Brain microvascular endothelial cell (primary cell): ENCODE data around the gene PROB1.
"Not testable (repeated sequence)": the region's sequence is repeated elsewhere in the genome, so short reads cannot be mapped to it uniquely, and the experiment has no call there.

Experiments
- DNase-seq: peaks from one replicate; pipeline ENCODE4 v3.0.0-alpha.2; 2020
- H3K27ac ChIP-seq: fragments of 250-450 bp; sonication (Bioruptor Pico); 2 replicates; pipeline ENCODE4 v1.5.1; 2020; ENCODE audit warnings: mild to moderate bottlenecking, moderate library complexity
- H3K27me3 ChIP-seq: fragments of 250-450 bp; sonication (Bioruptor Pico); replicated peaks from 2 replicates; pipeline ENCODE4 v1.5.1; 2020; ENCODE audit warnings: mild to moderate bottlenecking
- H3K36me3 ChIP-seq: fragments of 250-450 bp; sonication (Bioruptor Pico); replicated peaks from 2 replicates; pipeline ENCODE4 v1.5.1; 2020; ENCODE audit warnings: mild to moderate bottlenecking
- H3K4me3 ChIP-seq: 2 replicates; pipeline ENCODE4 v1.5.1; 2011; ENCODE audit warnings: low read depth, mild to moderate bottlenecking, control low read depth, low read length, moderate library complexity
- in situ Hi-C: cut with HindIII; loops from 2 replicates; pipeline ENCODE4 v1.10.0; 2017; ENCODE audit warnings: low sequenced_read_pairs, low pct_ligation_motif_present
- TF ChIP-seq, protein P1 (sequence below): IDR thresholded peaks from 2 replicates; pipeline ENCODE4 v1.5.1; 2011; ENCODE audit warnings: low read depth, mild to moderate bottlenecking, moderate library complexity, low read length, control low read depth, inconsistent platforms; ENCODE audit errors: missing control alignments

PROB1 gene

DNA sequence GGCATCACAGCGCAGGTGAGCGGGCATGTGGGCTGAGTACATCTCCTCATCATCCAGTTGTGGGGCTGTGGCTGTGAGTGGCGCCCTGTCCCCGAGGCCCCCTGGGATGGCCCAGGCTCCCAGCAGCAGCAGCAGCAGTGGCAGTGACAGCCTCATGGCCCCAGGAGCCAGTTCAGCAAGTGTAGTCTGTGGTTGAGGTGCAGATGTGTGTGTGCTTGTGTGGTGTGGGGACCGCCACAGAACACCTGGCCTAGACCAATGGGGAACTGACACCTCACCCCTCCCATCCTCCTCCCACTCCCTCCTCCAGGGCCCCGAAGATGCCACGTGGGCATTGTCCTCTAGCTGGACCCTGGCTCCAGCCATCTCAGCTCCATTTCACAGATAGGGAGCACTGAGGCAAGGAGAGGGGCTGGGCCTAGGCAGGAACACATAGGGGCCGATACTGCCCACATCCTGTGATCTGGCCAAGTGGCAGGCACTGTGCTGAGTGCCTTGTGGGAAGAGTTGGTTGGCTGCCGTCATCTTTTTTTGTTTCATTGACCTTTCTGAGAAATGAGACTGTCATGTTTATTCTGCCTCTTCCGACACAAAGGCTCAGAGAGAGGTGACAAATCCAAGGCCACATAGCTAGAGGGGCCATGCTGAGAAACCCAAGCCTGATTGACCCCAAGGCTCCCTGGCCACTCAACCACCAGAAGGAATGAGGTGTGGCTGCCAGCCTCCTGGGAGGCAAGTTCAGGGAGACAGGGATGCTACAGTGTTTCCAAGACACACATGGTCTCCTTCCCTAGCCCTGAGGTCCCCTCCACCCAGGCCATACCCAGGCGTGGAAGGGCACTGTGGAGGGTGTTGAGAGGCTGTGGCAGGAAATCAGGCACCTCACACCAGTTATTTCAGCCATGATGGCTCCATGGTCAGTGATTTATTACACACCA lies 4.9 kb downstream of the PROB1 start, which contains the start of gene MZB1:
Gene MZB1, minus strand, starts transcription at position 213 of the 938 bp plus-strand sequence. Its CDS starts 57 bp downstream, at position 156.
- TF ChIP-seq, protein P1, sequence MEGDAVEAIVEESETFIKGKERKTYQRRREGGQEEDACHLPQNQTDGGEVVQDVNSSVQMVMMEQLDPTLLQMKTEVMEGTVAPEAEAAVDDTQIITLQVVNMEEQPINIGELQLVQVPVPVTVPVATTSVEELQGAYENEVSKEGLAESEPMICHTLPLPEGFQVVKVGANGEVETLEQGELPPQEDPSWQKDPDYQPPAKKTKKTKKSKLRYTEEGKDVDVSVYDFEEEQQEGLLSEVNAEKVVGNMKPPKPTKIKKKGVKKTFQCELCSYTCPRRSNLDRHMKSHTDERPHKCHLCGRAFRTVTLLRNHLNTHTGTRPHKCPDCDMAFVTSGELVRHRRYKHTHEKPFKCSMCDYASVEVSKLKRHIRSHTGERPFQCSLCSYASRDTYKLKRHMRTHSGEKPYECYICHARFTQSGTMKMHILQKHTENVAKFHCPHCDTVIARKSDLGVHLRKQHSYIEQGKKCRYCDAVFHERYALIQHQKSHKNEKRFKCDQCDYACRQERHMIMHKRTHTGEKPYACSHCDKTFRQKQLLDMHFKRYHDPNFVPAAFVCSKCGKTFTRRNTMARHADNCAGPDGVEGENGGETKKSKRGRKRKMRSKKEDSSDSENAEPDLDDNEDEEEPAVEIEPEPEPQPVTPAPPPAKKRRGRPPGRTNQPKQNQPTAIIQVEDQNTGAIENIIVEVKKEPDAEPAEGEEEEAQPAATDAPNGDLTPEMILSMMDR: no peak
- Histone ChIP-seq H3K27ac (no peak within 1 kb of the TSS), H3K36me3 (no peaks in the 10 kb centered on the region), H3K4me3 (no peak within 1 kb of the TSS), H3K27me3 (peaks cover 4% of the 10 kb centered on the region)
- in situ Hi-C loops: no loop called here
- no peak for DNase-seq

GRCh38 chr5:139388198-139388821 lies 6.6 kb downstream of the PROB1 start:
- no peak overlapping the region for H3K4me3 ChIP-seq
- H3K27me3 ChIP-seq: no peaks in the 10 kb centered on the region
- H3K27ac ChIP-seq: no peak overlapping the region
- DNase-seq: no peak
- TF ChIP-seq, protein P1: no peak
- in situ Hi-C loops: no loop called here
- no peaks in the 10 kb centered on the region for H3K36me3 ChIP-seq

DNA sequence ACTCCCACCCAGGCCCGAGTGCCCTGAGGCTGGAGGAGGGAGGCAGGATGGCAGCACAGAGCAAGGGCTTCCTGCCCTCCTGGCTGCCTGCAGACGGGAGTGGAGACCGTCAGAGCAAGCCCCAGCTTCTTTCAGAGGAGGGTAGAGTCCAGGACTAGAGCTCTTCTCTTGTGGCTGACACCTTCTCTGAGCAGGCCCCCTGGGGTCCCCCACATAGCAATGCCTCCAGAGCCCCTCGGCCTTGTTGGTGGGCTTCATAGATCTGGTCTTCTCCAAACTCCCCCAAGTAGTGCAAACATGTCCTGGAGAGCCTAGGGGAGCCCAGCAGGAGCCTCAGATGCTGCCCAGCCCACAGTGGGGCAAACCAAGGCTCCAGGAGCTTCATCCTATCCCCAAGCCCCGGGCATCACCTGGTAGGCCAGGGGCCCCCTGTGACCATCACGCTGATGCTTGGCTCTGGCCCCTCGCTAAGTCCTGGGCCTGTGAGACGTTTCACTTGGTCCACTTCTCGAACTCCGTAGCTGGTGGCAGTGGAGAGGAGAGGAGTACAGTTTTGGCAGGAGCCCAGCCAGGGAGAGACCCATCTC lies 7.2 kb downstream of the PROB1 start:
- Histone ChIP-seq H3K27ac (no peak overlapping the region), H3K36me3 (no peaks in the 10 kb centered on the region), H3K27me3 (no peaks in the 10 kb centered on the region), H3K4me3 (no peak overlapping the region)
- TF ChIP-seq, protein P1: no peak
- in situ Hi-C loops: no loop called here
- no peak for DNase-seq

- H3K27me3 ChIP-seq, H3K36me3 ChIP-seq, DNase-seq, in situ Hi-C loops, H3K27ac ChIP-seq, H3K4me3 ChIP-seq: not testable (repeated sequence)
Measured at GRCh38 chr5:139386956-139387355, 7.9 kb downstream of the PROB1 start.

GRCh38 chr5:139386050-139386438 lies 8.9 kb downstream of the PROB1 start:
- TF ChIP-seq, protein P1: no peak
- Histone ChIP-seq H3K27me3 (no peaks in the 10 kb centered on the region), H3K4me3 (no peak overlapping the region), H3K36me3 (no peaks in the 10 kb centered on the region), H3K27ac (no peak overlapping the region)
- DNase-seq: no peak
- in situ Hi-C loops: no loop called here
